OCI-LY1 (cell line): ENCODE data around the gene UMAD1.

Experiments
- H2AFZ ChIP-seq: fragments of 200-600 bp; sonication (generic), shearing (Covaris generic); 2 replicates; pipeline ENCODE4 v1.6.0; 2014; ENCODE audit warnings: antibody characterized with exemption, mild to moderate bottlenecking, low read length
- H3F3A ChIP-seq: fragments of 200-600 bp; sonication (generic), shearing (Covaris generic); 2 replicates; pipeline ENCODE4 v1.6.0; 2014; ENCODE audit warnings: mild to moderate bottlenecking, antibody characterized with exemption, low read length, moderate library complexity; ENCODE audit not compliant: insufficient read depth
- H3K27ac ChIP-seq: fragments of 200-600 bp; sonication (generic); 2 replicates; pipeline ENCODE4 v1.5.1; 2014; ENCODE audit warnings: low read length, mixed run types, mild to moderate bottlenecking, low read depth; ENCODE audit not compliant: poor library complexity, severe bottlenecking
- H3K27me3 ChIP-seq: fragments of 200-600 bp; sonication (generic); 2 replicates; pipeline ENCODE4 v1.6.0; 2014; ENCODE audit warnings: antibody characterized with exemption, mild to moderate bottlenecking, low read length, moderate library complexity; ENCODE audit not compliant: insufficient read depth
- H3K36me3 ChIP-seq: fragments of 200-600 bp; sonication (generic); 2 replicates; pipeline ENCODE4 v1.6.1; 2014; ENCODE audit warnings: mild to moderate bottlenecking, antibody characterized with exemption, low read length, moderate library complexity, mixed read lengths; ENCODE audit not compliant: insufficient read depth
- H3K4me1 ChIP-seq: fragments of 200-600 bp; sonication (generic); 2 replicates; pipeline ENCODE4 v1.5.1; 2014; ENCODE audit warnings: mild to moderate bottlenecking, low read length, moderate library complexity; ENCODE audit not compliant: insufficient read depth, severe bottlenecking
- H3K4me2 ChIP-seq: fragments of 200-600 bp; sonication (generic), shearing (Covaris generic); 2 replicates; pipeline ENCODE4 v1.6.1; 2014; ENCODE audit warnings: low read length
- H3K4me3 ChIP-seq: fragments of 200-600 bp; sonication (generic); 2 replicates; pipeline ENCODE4 v1.5.1; 2014; ENCODE audit warnings: low read length, low read depth, mild to moderate bottlenecking, mixed read lengths; ENCODE audit not compliant: poor library complexity, severe bottlenecking
- H3K79me2 ChIP-seq: fragments of 200-600 bp; shearing (Covaris generic); 2 replicates; pipeline ENCODE4 v1.6.1; 2016; ENCODE audit warnings: mixed run types, low read length, mixed read lengths; ENCODE audit not compliant: insufficient read depth
- H3K9ac ChIP-seq: fragments of 200-600 bp; sonication (generic), shearing (Covaris generic); 2 replicates; pipeline ENCODE4 v1.6.1; 2014; ENCODE audit warnings: mild to moderate bottlenecking, low read length, mixed read lengths
- H3K9me2 ChIP-seq: fragments of 200-600 bp; sonication (generic), shearing (Covaris generic); 2 replicates; pipeline ENCODE4 v1.6.1; 2014; ENCODE audit warnings: low read depth, mild to moderate bottlenecking, low read length, mixed read lengths
- H3K9me3 ChIP-seq: fragments of 200-600 bp; shearing (Covaris generic); 2 replicates; pipeline ENCODE4 v1.6.1; 2014; ENCODE audit warnings: low read length, mixed read lengths
- H4K20me1 ChIP-seq: fragments of 200-600 bp; sonication (generic), shearing (Covaris generic); 2 replicates; pipeline ENCODE4 v1.6.0; 2016; ENCODE audit warnings: mild to moderate bottlenecking, low read length; ENCODE audit not compliant: insufficient read depth
- CTCF ChIP-seq: fragments of 200-600 bp; sonication (generic), shearing (Covaris generic); IDR thresholded peaks from 2 replicates; pipeline ENCODE4 v1.5.1; 2017; ENCODE audit warnings: mild to moderate bottlenecking, antibody characterized with exemption, low read length, moderate library complexity, mixed read lengths
- EZH2 ChIP-seq: fragments of 200-600 bp; sonication (generic), shearing (Covaris generic); IDR thresholded peaks from 2 replicates; pipeline ENCODE4 v1.8.0; 2017; ENCODE audit warnings: borderline replicate concordance, mixed run types, mild to moderate bottlenecking, antibody characterized with exemption, low read length, moderate library complexity, mixed read lengths

UMAD1 gene

DNA sequence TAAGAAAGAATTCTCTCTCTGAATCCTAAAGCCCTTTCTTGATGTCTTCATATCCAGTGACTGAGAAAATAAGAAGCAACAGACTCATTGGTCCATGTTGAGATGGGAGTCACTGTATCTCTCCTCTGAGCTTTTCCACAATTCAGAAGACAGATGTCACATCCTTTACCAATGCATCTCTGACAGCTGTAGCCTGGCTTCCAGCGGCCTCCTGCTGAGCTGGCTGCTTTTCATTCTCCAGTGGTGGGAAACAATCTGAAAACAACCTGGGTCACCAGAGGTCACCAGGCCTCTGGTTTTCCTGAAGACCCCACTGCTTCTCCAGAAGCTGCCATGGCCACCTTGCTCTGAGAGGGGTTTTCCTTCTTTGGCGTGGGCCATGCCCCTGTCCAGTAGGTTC, 96.1 kb downstream of the UMAD1 start:
- H2AFZ ChIP-seq: no peak overlapping the region
- H3K4me2 ChIP-seq: no peak overlapping the region
- H3K4me3 ChIP-seq: no peak overlapping the region
- no peaks in the 10 kb centered on the region for H3F3A ChIP-seq
- H3K27me3 ChIP-seq: no peaks in the 10 kb centered on the region
- no peak for TF ChIP-seq EZH2
- TF ChIP-seq CTCF: no peak
- no peaks in the 10 kb centered on the region for H3K9me2 ChIP-seq
- H3K79me2 ChIP-seq: no peaks in the 10 kb centered on the region
- peaks cover 18% of the 10 kb centered on the region for H3K4me1 ChIP-seq
- no peaks in the 10 kb centered on the region for H4K20me1 ChIP-seq
- no peak overlapping the region for H3K9ac ChIP-seq
- no peaks in the 10 kb centered on the region; the same call in 1 of the 2 replicates for H3K9me3 ChIP-seq
- H3K27ac ChIP-seq: no peak overlapping the region
- no peaks in the 10 kb centered on the region for H3K36me3 ChIP-seq

DNA sequence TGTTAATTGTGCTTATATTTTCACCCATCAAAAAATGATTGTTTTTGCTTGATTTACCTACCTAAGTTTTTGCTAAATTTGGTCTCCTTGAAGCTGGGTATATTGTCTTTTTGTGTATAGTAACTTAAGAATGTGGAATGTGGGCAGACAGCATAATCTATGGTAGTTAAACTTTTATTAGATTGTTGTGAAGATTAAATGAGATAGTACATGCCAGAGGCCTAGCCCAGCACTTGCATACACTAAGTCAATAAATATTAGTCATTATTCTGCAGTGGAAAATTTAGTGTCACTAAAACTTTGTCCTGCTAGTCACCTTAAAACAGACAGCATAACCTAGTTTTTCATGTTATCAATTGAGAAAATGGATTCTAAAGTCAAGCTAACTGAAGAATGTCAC, 97.1 kb downstream of the UMAD1 start:
- Histone ChIP-seq H2AFZ (no peak overlapping the region), H3K4me1 (peaks cover 18% of the 10 kb centered on the region), H3K9me3 (no peaks in the 10 kb centered on the region; the same call in 1 of the 2 replicates), H3K27ac (no peak overlapping the region), H3K4me2 (no peak overlapping the region), H3K36me3 (no peaks in the 10 kb centered on the region), H3K4me3 (no peak overlapping the region), H3K79me2 (no peaks in the 10 kb centered on the region), H3F3A (no peaks in the 10 kb centered on the region), H3K9ac (no peak overlapping the region), H3K9me2 (no peaks in the 10 kb centered on the region), H4K20me1 (no peaks in the 10 kb centered on the region), H3K27me3 (no peaks in the 10 kb centered on the region)
- TF ChIP-seq CTCF: no peak

DNA sequence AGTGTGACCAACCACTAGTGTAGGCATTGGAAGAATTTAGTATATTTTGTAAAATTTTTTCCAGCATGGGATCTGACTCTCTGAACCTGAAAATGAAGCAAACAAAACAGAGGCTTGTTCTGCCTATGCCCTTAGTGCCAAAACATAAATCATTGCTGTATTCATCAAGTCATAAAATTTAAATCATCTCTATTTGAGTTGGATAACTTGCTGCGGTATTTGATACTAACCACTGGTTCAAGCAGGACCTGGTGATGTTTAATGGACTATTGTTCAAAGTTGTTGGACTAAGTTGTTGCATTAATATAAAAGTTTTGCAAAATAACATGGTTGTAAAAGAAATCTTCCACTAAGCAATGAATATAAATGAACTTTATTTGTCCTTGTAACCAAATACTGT, 97.6 kb downstream of the UMAD1 start:
- Histone ChIP-seq H3K9ac (no peak overlapping the region), H3K4me3 (no peak overlapping the region), H3F3A (no peaks in the 10 kb centered on the region), H3K27ac (no peak overlapping the region), H3K36me3 (no peaks in the 10 kb centered on the region), H2AFZ (no peak overlapping the region), H3K9me2 (no peaks in the 10 kb centered on the region), H3K27me3 (no peaks in the 10 kb centered on the region), H3K9me3 (no peaks in the 10 kb centered on the region; the same call in 1 of the 2 replicates), H3K4me2 (no peak overlapping the region), H3K4me1 (peaks cover 18% of the 10 kb centered on the region), H3K79me2 (no peaks in the 10 kb centered on the region), H4K20me1 (no peaks in the 10 kb centered on the region)
- TF ChIP-seq EZH2: no peak
- no peak for TF ChIP-seq CTCF
